NCI-H146 treated with DMSO at 0.1 percent for 48 hours (cell line): ENCODE data around the gene CTDSPL.
"Not testable (repeated sequence)": the region's sequence is repeated elsewhere in the genome, so short reads cannot be mapped to it uniquely, and the experiment has no call there.

Experiments used
- DNase-seq: peaks from one replicate; lab custom pipeline; 2025; ENCODE audit not compliant: unreplicated experiment; lab: John Stamatoyannopoulos, UW

The CTDSPL gene

GRCh38 chr3:37985637-37986320 is 124.1 kb downstream of the CTDSPL start:
- DNase-seq = no peak

DNA sequence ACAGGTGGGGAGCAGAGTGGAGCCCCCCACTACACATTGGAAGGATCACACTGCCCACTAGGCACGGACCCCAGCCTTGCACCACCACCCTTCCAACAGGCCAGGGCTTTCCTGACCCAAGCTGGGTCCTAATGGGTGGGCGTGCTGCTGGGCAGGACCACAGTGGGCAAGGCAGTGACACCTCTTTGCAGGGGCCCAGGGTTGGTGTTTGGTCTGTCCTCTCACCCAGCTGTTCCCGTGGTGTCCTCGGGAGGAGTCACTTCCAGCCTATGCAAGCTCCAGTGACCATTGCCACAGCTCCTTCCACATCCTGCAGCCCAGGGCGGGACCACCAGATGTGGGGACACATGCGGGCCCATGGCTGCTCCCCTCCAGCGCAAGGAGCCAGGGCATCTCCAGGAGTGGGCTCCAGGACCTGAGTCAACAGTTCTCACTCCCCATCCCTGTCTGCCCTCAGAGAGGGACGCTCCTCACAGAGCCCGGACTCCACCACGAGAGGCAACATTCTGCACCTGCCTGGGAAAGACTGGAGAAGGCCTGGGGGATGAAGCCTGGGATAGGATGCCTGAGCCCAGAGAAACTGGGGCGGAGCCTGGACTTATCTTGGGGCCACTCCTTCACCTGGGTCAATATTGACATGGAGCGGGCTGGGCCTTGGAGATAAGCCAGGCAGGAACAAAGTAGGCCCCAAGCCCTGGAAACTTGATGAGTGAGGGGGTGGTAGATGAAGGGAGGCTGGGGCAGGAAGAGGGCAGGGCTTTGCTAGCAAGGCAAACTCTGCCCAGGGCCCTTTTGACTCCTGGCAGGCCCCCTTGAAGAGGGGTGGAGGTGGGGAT is 125.0 kb downstream of the CTDSPL start:
- peak; percentile 41 for DNase-seq

- DNase-seq = no peak
Observed at GRCh38 chr3:37987315-37987697, 125.6 kb downstream of the CTDSPL start.

GRCh38 chr3:37987751-37988179 is 126.1 kb downstream of the CTDSPL start:
- DNase-seq = no peak

- DNase-seq = not testable (repeated sequence)
Observed at GRCh38 chr3:37988376-37988775, 126.7 kb downstream of the CTDSPL start.

GRCh38 chr3:37988931-37989525 is 127.3 kb downstream of the CTDSPL start:
- DNase-seq = no peak

DNA sequence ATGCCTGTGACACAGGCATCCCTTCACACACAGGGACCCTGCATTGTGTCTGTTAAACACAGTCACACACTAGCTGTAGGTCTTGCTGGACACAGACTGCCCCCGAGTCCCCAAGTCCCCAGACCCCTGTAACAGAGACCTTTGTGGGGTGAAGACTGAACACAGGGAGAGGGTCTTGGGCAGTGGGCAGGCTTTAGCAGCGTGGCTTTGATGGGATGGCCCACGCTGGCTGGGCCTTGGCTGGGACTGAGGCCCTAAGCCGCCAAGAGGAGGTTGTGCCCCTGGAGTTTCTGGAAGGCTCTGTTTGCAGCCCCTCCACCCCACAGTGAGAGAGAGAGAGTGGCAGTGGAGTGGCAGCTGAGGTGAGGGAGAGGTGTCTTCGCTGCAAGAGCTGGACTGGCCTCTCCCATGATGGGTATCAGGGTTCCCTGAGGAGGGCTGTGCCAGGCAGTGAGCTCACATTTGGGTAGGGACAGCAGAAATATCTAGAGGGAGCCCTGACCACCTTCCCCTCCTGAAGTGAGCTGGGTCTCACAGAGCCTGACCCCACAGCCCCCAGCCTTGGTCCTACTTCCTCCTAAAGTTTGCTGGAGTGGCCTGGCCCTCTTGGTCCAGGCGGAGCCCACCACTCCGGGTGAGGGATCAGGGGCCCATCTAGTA is 128.3 kb downstream of the CTDSPL start:
- no peak for DNase-seq

- DNase-seq = no peak
Observed at GRCh38 chr3:37990527-37990926, 128.8 kb downstream of the CTDSPL start, which contains the start of gene VILL. Gene VILL (plus strand): TSS chr3:37990786. CDS start chr3:37993673, 2,887 bp downstream.

DNA sequence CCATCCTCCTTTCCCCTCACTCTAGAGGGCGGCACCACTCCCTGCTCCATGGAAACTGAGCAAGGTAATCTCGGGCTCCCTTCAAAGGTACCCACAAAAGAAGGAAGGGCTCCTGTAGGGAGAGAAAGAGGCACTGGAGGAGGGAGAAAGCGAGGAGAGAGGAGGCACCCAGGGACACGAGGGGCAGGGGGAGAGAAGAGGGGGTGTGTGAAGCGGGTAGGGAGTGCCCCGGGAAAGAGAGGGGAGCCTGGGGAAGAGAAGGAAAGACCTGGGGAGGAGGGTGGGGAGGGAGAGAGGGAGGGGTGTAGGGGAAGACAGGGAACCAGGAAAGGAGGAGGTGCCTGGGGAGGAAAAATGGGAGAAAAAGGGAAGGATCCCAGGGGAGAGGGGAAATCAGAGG is 129.4 kb downstream of the CTDSPL start:
- DNase-seq = no peak

DNA sequence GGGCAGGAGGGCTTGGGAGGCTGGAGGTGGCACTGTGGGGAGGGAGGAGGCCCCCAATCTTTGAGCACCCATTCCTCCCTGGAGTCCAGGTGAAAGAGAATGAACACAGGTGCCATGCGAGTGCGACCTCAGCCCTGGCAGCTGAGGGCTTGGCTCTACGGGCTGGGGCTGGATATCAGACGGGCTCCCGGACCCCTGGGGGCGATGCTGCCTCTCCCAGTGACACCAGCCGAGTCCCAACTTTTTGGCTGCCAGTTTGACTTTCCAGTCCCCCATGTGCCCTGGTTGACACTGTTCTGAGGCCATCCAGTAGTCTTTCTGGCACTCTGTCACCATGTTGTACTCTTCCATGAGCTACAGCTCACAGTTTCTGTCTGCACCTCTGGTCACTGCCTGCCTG is 130.1 kb downstream of the CTDSPL start:
- DNase-seq = no peak

- DNase-seq = no peak
Observed at GRCh38 chr3:37992271-37993066, 130.8 kb downstream of the CTDSPL start.

GRCh38 chr3:37993067-37993455 is 131.4 kb downstream of the CTDSPL start:
- no peak for DNase-seq

DNA sequence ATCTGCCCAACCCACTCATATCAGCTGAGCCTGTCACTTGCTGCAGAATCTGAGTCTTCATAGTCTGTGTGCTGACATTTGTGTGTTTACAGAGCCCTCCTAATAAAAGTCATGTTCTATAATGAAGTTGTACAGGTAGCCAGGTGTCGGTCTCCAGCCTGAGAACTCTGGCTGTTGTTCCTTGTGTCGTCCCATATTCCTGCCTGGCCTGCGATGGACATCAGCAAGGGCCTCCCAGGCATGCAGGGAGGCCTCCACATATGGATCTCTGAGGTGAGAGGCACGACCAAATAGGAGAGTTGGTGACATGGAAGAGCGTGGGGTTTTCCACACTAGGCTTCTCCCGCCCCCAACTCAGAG is 131.8 kb downstream of the CTDSPL start:
- no peak for DNase-seq

DNA sequence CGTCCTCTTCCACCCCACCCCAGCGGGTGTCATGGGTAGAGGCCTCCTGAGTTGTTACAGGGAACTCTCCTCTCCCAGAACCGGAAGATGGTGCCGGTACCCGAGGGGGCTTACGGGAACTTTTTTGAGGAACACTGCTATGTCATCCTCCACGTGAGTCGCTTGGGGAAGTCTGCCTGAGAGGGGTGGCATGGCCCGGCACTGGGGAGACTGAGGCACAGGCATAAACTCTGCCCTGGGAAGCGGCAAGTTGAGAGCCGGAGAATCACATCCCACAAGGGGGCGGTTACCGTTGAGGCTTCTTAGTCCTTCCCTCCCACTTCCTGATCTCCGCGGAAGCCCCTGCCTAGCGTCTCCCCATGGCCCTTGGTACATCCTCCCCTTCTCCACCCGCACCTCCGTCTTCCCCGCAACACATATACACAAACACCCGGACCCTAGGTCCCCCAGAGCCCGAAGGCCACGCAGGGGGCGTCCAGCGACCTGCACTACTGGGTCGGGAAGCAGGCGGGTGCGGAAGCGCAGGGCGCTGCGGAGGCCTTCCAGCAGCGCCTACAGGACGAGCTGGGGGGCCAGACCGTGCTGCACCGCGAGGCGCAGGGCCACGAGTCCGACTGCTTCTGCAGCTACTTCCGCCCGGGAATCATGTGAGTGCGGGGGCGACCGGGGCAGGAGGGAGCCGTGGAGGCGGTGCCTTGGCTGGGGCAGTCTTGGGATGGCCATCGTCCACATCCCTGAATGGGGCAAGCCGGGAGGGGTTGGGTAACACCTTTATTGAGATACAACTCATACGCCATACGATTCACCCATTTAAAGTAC is 132.3 kb downstream of the CTDSPL start:
- DNase-seq = peak; percentile 31

- DNase-seq = no peak
Observed at GRCh38 chr3:37994639-37994972, 132.9 kb downstream of the CTDSPL start.

DNA sequence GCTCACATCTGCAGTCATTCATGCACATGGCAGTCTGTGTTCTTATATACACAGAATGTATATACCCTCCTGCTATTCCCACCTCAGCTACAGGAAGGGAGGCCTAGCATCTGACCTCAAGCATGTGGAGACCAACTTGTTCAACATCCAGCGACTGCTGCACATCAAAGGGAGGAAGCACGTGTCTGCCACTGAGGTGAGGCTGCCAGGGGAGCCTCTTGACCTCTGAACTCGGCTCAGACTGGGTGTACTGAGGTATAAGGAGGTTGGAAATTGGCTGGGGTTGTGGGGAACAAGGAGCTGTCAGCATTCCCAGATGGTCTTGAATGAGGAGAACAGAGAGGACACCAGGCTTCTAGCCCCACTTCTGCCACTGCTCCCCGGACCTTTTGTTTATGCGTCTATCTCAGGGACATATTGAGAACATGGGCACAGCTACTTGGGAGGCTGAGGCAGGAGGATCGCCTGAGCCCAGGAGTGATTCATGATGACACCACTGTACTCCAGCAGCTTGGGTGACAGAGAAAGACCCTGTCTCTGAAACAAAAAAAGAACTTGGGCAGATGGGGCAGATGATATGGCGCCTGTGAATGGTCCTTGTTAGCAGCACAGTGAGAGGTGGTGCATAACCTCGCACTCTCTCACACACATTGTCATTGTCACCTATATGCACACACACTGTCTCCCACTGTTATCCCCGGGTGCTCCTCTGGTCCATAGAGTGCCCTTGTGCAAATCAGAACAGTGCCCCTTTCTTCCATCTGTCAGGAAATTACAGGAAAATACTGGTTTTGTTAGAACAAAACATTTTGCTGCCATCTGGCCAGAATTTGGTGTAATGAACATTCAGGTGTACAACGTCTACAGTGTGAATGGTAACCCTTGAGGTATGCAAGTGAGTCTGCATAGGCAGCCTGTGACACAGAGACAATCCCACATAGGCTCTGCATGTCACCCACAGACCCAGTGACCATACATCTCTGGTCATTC is 134.3 kb downstream of the CTDSPL start:
- no peak for DNase-seq

DNA sequence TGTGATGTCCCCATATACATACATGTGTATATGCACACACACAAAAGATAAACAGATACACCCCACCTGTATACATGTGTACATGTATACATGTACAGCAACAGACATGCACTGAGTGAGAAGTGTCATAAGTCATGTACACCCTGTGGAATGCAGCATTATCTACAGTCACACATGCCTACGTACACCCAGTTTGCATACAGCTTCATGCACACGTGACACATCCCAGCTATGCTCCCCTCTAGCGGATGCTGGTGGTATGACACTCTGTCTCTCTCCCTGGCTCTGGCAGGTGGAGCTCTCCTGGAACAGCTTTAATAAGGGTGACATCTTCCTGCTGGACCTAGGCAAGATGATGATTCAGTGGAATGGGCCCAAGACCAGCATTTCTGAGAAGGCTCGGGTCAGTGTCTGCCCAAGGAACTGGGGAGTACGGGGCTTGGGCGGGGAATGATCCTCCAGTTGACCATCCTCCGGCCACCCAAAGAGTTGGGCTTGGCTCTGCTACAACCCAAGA is 135.2 kb downstream of the CTDSPL start:
- peak; percentile 21 for DNase-seq

GRCh38 chr3:37997342-37997741 is 135.7 kb downstream of the CTDSPL start:
- no peak for DNase-seq
